GM19193 (cell line): ENCODE measurements around the gene KCNJ15.

Experiments
- POLR2A ChIP-seq: IDR thresholded peaks from 4 replicates; pipeline ENCODE4 v1.6.1; 2011; ENCODE audit not compliant: insufficient read depth, insufficient read length; ENCODE audit errors: extremely low read depth

The KCNJ15 gene

GRCh38 chr21:38297871-38298270 lies 41.1 kb downstream of the KCNJ15 start:
- no peak for TF ChIP-seq POLR2A

GRCh38 chr21:38298832-38299231 lies 42.0 kb downstream of the KCNJ15 start:
- no peak for TF ChIP-seq POLR2A

DNA sequence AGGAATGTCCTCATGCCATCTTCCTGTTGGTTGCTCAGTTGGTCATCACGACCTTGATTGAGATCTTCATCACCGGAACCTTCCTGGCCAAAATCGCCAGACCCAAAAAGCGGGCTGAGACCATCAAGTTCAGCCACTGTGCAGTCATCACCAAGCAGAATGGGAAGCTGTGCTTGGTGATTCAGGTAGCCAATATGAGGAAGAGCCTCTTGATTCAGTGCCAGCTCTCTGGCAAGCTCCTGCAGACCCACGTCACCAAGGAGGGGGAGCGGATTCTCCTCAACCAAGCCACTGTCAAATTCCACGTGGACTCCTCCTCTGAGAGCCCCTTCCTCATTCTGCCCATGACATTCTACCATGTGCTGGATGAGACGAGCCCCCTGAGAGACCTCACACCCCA lies 42.9 kb downstream of the KCNJ15 start:
- TF ChIP-seq POLR2A: no peak

DNA sequence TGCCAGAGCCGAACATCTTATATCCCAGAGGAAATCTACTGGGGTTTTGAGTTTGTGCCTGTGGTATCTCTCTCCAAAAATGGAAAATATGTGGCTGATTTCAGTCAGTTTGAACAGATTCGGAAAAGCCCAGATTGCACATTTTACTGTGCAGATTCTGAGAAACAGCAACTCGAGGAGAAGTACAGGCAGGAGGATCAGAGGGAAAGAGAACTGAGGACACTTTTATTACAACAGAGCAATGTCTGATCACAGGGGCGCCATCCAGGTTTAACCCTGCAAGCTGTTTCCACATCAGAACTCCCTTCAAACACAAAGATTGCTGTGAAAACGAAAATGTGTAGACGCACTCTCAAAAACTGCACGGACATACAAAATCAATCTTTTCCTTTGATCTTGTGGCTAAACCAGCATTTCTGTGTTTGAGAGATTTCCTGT lies 43.4 kb downstream of the KCNJ15 start:
- no peak for TF ChIP-seq POLR2A

- TF ChIP-seq POLR2A: no peak
Observed at GRCh38 chr21:38301321-38302214, 44.8 kb downstream of the KCNJ15 start.

GRCh38 chr21:38303300-38303699 lies 46.5 kb downstream of the KCNJ15 start:
- no peak for TF ChIP-seq POLR2A

GRCh38 chr21:38306433-38307141 lies 49.8 kb downstream of the KCNJ15 start:
- no peak for TF ChIP-seq POLR2A

GRCh38 chr21:38307771-38308531 lies 51.2 kb downstream of the KCNJ15 start:
- no peak for TF ChIP-seq POLR2A

DNA sequence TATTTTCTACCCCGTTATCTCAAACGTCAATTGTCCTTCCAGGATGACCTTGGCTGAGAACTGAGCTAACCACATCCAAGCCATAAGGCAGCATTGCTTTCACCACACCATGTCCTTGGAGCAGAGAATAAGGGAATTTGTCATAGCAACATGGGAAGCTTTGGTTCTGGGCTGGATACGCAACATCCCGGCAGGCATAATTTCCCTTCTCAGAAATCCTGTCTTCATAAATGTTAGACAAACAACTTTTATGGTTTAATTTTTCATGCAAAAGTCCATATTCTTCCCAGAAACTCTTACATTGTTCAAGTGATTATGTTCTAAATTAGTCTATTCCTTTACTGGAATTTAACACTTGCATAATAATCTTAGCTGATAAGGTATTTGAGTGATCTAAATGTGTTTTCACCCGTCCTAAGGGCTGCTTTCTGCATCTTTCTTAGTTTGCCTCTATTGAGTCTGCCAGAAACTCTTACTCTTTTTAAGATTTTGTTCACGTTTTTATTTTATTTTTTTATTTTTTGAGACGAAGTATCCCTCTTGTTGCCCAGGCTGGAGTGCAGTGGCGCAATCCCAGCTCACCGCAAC lies 51.8 kb downstream of the KCNJ15 start:
- no peak for TF ChIP-seq POLR2A

GRCh38 chr21:38310646-38311485 lies 54.1 kb downstream of the KCNJ15 start:
- no peak for TF ChIP-seq POLR2A

DNA sequence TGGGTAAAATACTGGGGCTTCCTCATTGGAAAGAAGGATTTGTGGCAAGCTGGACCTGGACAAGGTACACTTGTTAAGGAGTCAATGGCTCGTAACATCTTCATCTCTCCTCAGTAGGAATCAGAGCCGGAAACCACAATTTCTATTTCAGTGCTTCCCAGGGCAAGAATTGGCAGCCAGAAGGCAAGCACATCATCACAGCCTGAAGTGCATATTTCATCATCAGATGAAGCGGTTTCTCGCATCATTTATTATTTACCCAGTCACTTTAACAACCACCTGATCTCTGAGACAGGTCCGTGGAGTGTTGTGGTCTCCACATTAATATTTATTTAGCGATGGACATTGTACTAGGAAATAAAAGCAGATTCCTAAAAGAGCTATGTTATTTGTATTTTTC lies 55.0 kb downstream of the KCNJ15 start:
- no peak for TF ChIP-seq POLR2A

GRCh38 chr21:38312822-38313221 lies 56.0 kb downstream of the KCNJ15 start:
- TF ChIP-seq POLR2A: no peak

- TF ChIP-seq POLR2A: no peak
Observed at GRCh38 chr21:38314558-38314957, 57.8 kb downstream of the KCNJ15 start.

DNA sequence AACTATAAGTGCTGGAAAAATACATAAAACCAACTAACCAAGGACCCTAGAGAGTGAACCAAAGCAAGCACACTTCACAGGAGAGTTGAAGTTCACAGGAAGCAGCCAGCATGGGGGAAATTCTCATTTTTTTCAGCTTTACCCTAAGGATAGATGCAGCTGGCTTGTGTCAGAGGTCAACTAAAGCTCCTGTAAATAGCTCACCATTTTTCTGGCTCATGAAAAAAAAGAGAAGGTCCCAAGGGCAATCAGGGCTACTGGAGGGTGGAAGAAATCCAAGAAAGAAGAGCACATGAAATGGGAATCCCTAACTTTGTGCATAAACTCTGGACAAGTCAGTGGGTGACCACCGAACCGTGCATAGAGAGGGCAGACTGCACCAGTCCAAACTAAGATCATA lies 58.3 kb downstream of the KCNJ15 start:
- no peak for TF ChIP-seq POLR2A
